GM19023 (cell line): Measurements from ENCODE around the gene EXOSC2.
A peak's percentile ranks its signal among the peaks of the same experiment; 100 is the strongest.

Experiments used
- ATAC-seq: cut with Tn5 transposase; IDR thresholded peaks from one replicate; pipeline ENCODE4 v1.9.1; 2021; ENCODE audit warnings: mild to moderate bottlenecking, moderate library complexity; ENCODE audit not compliant: unreplicated experiment

The EXOSC2 gene

GRCh38 chr9:130693426-130694191 lies at the start of gene EXOSC2:
TSS of gene EXOSC2 (plus strand) at chr9:130693780. CDS start at chr9:130693792, 12 bp downstream.
- ATAC-seq, result peak; percentile 91

- no peak for ATAC-seq
Measured at GRCh38 chr9:130651221-130651620, 42.4 kb upstream of the EXOSC2 start.

GRCh38 chr9:130651752-130652151 lies 41.8 kb upstream of the EXOSC2 start:
- ATAC-seq, result no peak

- no peak for ATAC-seq
Measured at GRCh38 chr9:130654879-130655278, 38.7 kb upstream of the EXOSC2 start.

- ATAC-seq, result no peak
Measured at GRCh38 chr9:130658893-130659698, 34.5 kb upstream of the EXOSC2 start.

- no peak for ATAC-seq
Measured at GRCh38 chr9:130659699-130660248, 33.8 kb upstream of the EXOSC2 start.

GRCh38 chr9:130660326-130660682 lies 33.3 kb upstream of the EXOSC2 start:
- ATAC-seq, result no peak

GRCh38 chr9:130660683-130661450 lies 32.7 kb upstream of the EXOSC2 start:
- ATAC-seq, result no peak

- no peak for ATAC-seq
Measured at GRCh38 chr9:130661451-130662098, 32.0 kb upstream of the EXOSC2 start.

- no peak for ATAC-seq
Measured at GRCh38 chr9:130662099-130662969, 31.2 kb upstream of the EXOSC2 start.

- no peak for ATAC-seq
Measured at GRCh38 chr9:130662970-130663257, 30.7 kb upstream of the EXOSC2 start.

GRCh38 chr9:130663258-130663976 lies 30.2 kb upstream of the EXOSC2 start:
- no peak for ATAC-seq

- ATAC-seq, result no peak
Measured at GRCh38 chr9:130663977-130664250, 29.7 kb upstream of the EXOSC2 start.

- ATAC-seq, result no peak
Measured at GRCh38 chr9:130664251-130665028, 29.1 kb upstream of the EXOSC2 start, which contains the start of gene PRDM12. TSS of gene PRDM12 (plus strand) at chr9:130664594. CDS start at chr9:130664654, 60 bp downstream.

GRCh38 chr9:130665029-130665430 lies 28.6 kb upstream of the EXOSC2 start:
- no peak for ATAC-seq

GRCh38 chr9:130665431-130666392 lies 27.9 kb upstream of the EXOSC2 start:
- no peak for ATAC-seq

GRCh38 chr9:130666393-130667119 lies 27.0 kb upstream of the EXOSC2 start:
- ATAC-seq, result no peak
